DOHH2 (cell line): ENCODE results near the gene ZBED2.

Source experiments
- CTCF ChIP-seq: fragments of 200-600 bp; sonication (generic); IDR thresholded peaks from one replicate; pipeline ENCODE4 v1.5.1; 2014; ENCODE audit warnings: antibody characterized with exemption, mild to moderate bottlenecking, low read depth, low read length; ENCODE audit not compliant: poor library complexity, severe bottlenecking
- EZH2phosphoT487 ChIP-seq: fragments of 200-600 bp; sonication (generic); IDR thresholded peaks from 2 replicates; pipeline ENCODE4 v1.6.1; 2017; ENCODE audit warnings: borderline replicate concordance, mild to moderate bottlenecking, antibody characterized with exemption, low read length, moderate library complexity, mixed read lengths

GRCh38 chr3:111621535-111621934 is 26.4 kb upstream of the ZBED2 start:
- TF ChIP-seq CTCF: peak; percentile 67
- TF ChIP-seq EZH2phosphoT487: no peak
